Neuronal stem cell (in vitro differentiated cells): ENCODE data around the gene MAPK7.

Source experiments
- DNase-seq: peaks from one replicate; pipeline ENCODE4 v3.0.0-alpha.2; 2013; ENCODE audit warnings: low spot score
- H2AFZ ChIP-seq: one replicate; pipeline ENCODE4 v1.6.1; 2013; ENCODE audit warnings: mild to moderate bottlenecking, low read length, inconsistent platforms
- H2AK5ac ChIP-seq: 2 replicates; pipeline ENCODE4 v1.6.1; 2013; ENCODE audit warnings: low read depth, mild to moderate bottlenecking, inconsistent platforms, low read length, moderate library complexity, mixed read lengths
- H2BK120ac ChIP-seq: 2 replicates; pipeline ENCODE4 v1.6.1; 2013; ENCODE audit warnings: low read depth, mild to moderate bottlenecking, inconsistent platforms, low read length, moderate library complexity, mixed read lengths
- H2BK12ac ChIP-seq: one replicate; pipeline ENCODE4 v1.6.1; 2013; ENCODE audit warnings: low read length, inconsistent platforms
- H2BK15ac ChIP-seq: 2 replicates; pipeline ENCODE4 v1.6.1; 2013; ENCODE audit warnings: mild to moderate bottlenecking, low read length, inconsistent platforms, mixed read lengths
- H2BK5ac ChIP-seq: one replicate; pipeline ENCODE4 v1.6.1; 2013; ENCODE audit warnings: inconsistent platforms, mild to moderate bottlenecking, low read length, moderate library complexity
- H3K14ac ChIP-seq: one replicate; pipeline ENCODE4 v1.6.1; 2013; ENCODE audit warnings: low read length, inconsistent platforms
- H3K18ac ChIP-seq: 2 replicates; pipeline ENCODE4 v1.6.1; 2013; ENCODE audit warnings: low read length, inconsistent platforms
- H3K23ac ChIP-seq: 2 replicates; pipeline ENCODE4 v1.6.1; 2013; ENCODE audit warnings: low read depth, mild to moderate bottlenecking, mixed read lengths, low read length, inconsistent platforms; ENCODE audit not compliant: poor library complexity
- H3K27ac ChIP-seq: replicated peaks from 3 replicates; pipeline ENCODE4 v1.5.1; 2013; ENCODE audit warnings: low read length, inconsistent platforms
- H3K27me3 ChIP-seq, 3 experiments: 2 replicates each; pipeline ENCODE4 v1.6.1; 2013; ENCODE audit warnings: low read length in 3 of 3, mild to moderate bottlenecking in 2 of 3, inconsistent platforms in 1 of 3, low read depth in 1 of 3, mixed read lengths in 1 of 3, moderate library complexity in 1 of 3; ENCODE audit not compliant: control insufficient read depth in 3 of 3, insufficient read depth in 3 of 3
- H3K36me3 ChIP-seq, 2 donors: replicated peaks in 1 of 2; 2 replicates each; pipeline ENCODE4 v1.6.1; 2013; ENCODE audit warnings: low read length in 2 of 2; ENCODE audit not compliant: control insufficient read depth in 2 of 2, insufficient read depth in 2 of 2
- H3K4ac ChIP-seq: 2 replicates; pipeline ENCODE4 v1.6.1; 2013; ENCODE audit warnings: inconsistent platforms, mild to moderate bottlenecking, low read length, moderate library complexity
- H3K4me1 ChIP-seq, 2 donors: 1 replicate in 1 of 2; 2 replicates in 1 of 2; pipeline ENCODE4 v1.6.1; 2013; ENCODE audit warnings: low read length in 2 of 2, low read depth in 1 of 2; ENCODE audit not compliant: control insufficient read depth in 2 of 2, insufficient read depth in 1 of 2
- H3K4me2 ChIP-seq: one replicate; pipeline ENCODE4 v1.6.1; 2013; ENCODE audit warnings: mild to moderate bottlenecking, low read length, inconsistent platforms; ENCODE audit not compliant: insufficient read depth, poor library complexity, severe bottlenecking
- H3K4me3 ChIP-seq, 2 donors: 2 replicates each; pipeline ENCODE4 v1.5.1; 2013; ENCODE audit warnings: low read length in 2 of 2, mild to moderate bottlenecking in 2 of 2, inconsistent platforms in 1 of 2, moderate library complexity in 1 of 2
- H3K79me1 ChIP-seq: one replicate; pipeline ENCODE4 v1.6.1; 2013; ENCODE audit warnings: low read depth, mild to moderate bottlenecking, inconsistent platforms, low read length, moderate library complexity
- H3K9ac ChIP-seq: one replicate; pipeline ENCODE4 v1.6.1; 2013; ENCODE audit warnings: mild to moderate bottlenecking, low read depth, low read length, inconsistent platforms; ENCODE audit not compliant: poor library complexity
- H3K9me3 ChIP-seq, 2 donors: replicated peaks in 1 of 2; 2 replicates each; pipeline versions ENCODE3 to v1.6.1; 2013; ENCODE audit warnings: low read length in 2 of 2, mild to moderate bottlenecking in 2 of 2, inconsistent platforms in 1 of 2, low read depth in 1 of 2, mixed read lengths in 1 of 2, moderate library complexity in 1 of 2; ENCODE audit not compliant: control insufficient read depth in 2 of 2, insufficient read depth in 1 of 2
- H4K8ac ChIP-seq: one replicate; pipeline ENCODE4 v1.6.1; 2013; ENCODE audit warnings: low read depth, mild to moderate bottlenecking, inconsistent platforms, low read length, moderate library complexity
- H4K91ac ChIP-seq: one replicate; pipeline ENCODE4 v1.6.1; 2013; ENCODE audit warnings: low read length, low read depth, mild to moderate bottlenecking, inconsistent platforms; ENCODE audit not compliant: poor library complexity
- WGBS, 2 donors: extraction: QIAGEN DNeasy Blood & Tissue Kit; methylation state at CpG; one replicate each; pipeline ENCODE4 v1.1.7; 2013; ENCODE audit warnings: missing lambda C conversion rate in 2 of 2, mixed read lengths in 1 of 2; ENCODE audit not compliant: insufficient read length in 2 of 2, insufficient replicate concordance in 1 of 2; ENCODE audit errors: extremely low coverage in 2 of 2; 5-methylcytosine and 5-hydroxymethylcytosine counted together

The MAPK7 gene

GRCh38 chr17:19386051-19386929 is 8.0 kb downstream of the MAPK7 start:
- Histone ChIP-seq H2BK120ac (no peak overlapping the region), H3K4me1 (peaks cover 11 to 19% of the 10 kb centered on the region in 2 donors), H3K27me3 (peaks cover 0 to 16% (median 0%) of the 10 kb centered on the region in 3 experiments), H2BK5ac (no peak overlapping the region), H3K9ac (peak overlapping the region; percentile 73), H3K4me3 (no peak overlapping the region), H3K79me1 (peaks cover 4% of the 10 kb centered on the region), H3K4ac (no peak overlapping the region), H3K36me3 (peaks cover 33 to 45% of the 10 kb centered on the region in 2 donors), H2AK5ac (peak overlapping the region; percentile 41), H3K14ac (no peak overlapping the region), H2BK15ac (peak overlapping the region; percentile 13), H3K4me2 (no peak overlapping the region), H4K91ac (no peak overlapping the region), H2BK12ac (no peak overlapping the region), H3K27ac (no peak overlapping the region), H3K9me3 (no peaks in the 10 kb centered on the region), H2AFZ (peak overlapping the region; percentile 94), H3K18ac (peak overlapping the region; percentile 1), H4K8ac (no peak overlapping the region), H3K23ac (no peak overlapping the region)
- DNase-seq = no peak
- no CpG with 5 or more reads among the region's 20 CpGs for WGBS, 2 donors

GRCh38 chr17:19386974-19387920 is 8.9 kb downstream of the MAPK7 start, which contains the start of gene MFAP4:
MFAP4 (minus strand) TSS chr17:19387190; CDS start chr17:19387155, 35 bp downstream.
- no peak within 1 kb of the TSS for H3K27ac ChIP-seq
- no peak within 1 kb of the TSS for H3K4ac ChIP-seq
- H2AFZ ChIP-seq = peak within 1 kb of the TSS; percentile 94
- peaks cover 0 to 23% (median 0%) of the 10 kb centered on the region in 3 experiments for H3K27me3 ChIP-seq
- no peak within 1 kb of the TSS for H4K91ac ChIP-seq
- H2BK12ac ChIP-seq = peak within 1 kb of the TSS; percentile 8
- peak within 1 kb of the TSS; percentile 43 for H3K4me2 ChIP-seq
- H3K23ac ChIP-seq = peak within 1 kb of the TSS; percentile 31
- H3K18ac ChIP-seq = peak within 1 kb of the TSS; percentile 84
- no peak within 1 kb of the TSS for H2BK5ac ChIP-seq
- H3K4me3 ChIP-seq = peak within 1 kb of the TSS in 1 of 2 donors; percentile 18
- H3K79me1 ChIP-seq = peaks cover 2% of the 10 kb centered on the region
- peaks cover 30 to 35% of the 10 kb centered on the region in 2 donors for H3K36me3 ChIP-seq
- no peak within 1 kb of the TSS for H2BK120ac ChIP-seq
- H3K9ac ChIP-seq = peak within 1 kb of the TSS; percentile 73
- DNase-seq = no peak
- no CpG with 5 or more reads among the region's 22 CpGs for WGBS, 2 donors
- H4K8ac ChIP-seq = no peak within 1 kb of the TSS
- H3K14ac ChIP-seq = no peak within 1 kb of the TSS
- H2BK15ac ChIP-seq = peak within 1 kb of the TSS; percentile 13
- H3K9me3 ChIP-seq = no peaks in the 10 kb centered on the region
- H3K4me1 ChIP-seq = peaks cover 11 to 19% of the 10 kb centered on the region in 2 donors
- peak within 1 kb of the TSS; percentile 65 for H2AK5ac ChIP-seq

- H3K27ac ChIP-seq = no peak overlapping the region
- peaks cover 0 to 30% (median 0%) of the 10 kb centered on the region in 3 experiments for H3K27me3 ChIP-seq
- no peak overlapping the region for H3K18ac ChIP-seq
- no peak overlapping the region for H4K8ac ChIP-seq
- peak overlapping the region; percentile 8 for H2BK12ac ChIP-seq
- no peaks in the 10 kb centered on the region for H3K9me3 ChIP-seq
- no peak overlapping the region for H2BK120ac ChIP-seq
- no peak overlapping the region for H3K9ac ChIP-seq
- no peak overlapping the region for H3K4me3 ChIP-seq
- H3K4ac ChIP-seq = no peak overlapping the region
- no peak overlapping the region for H2BK5ac ChIP-seq
- peak overlapping the region; percentile 94 for H2AFZ ChIP-seq
- H3K36me3 ChIP-seq = peaks cover 22 to 27% of the 10 kb centered on the region in 2 donors
- no peaks in the 10 kb centered on the region for H3K79me1 ChIP-seq
- H3K23ac ChIP-seq = no peak overlapping the region
- H3K4me2 ChIP-seq = peak overlapping the region; percentile 43
- peak overlapping the region; percentile 65 for H2AK5ac ChIP-seq
- no peak overlapping the region for H3K14ac ChIP-seq
- WGBS, 2 donors = no CpG with 5 or more reads among the region's 2 CpGs
- DNase-seq = no peak
- H2BK15ac ChIP-seq = peak overlapping the region; percentile 6
- peaks cover 11 to 19% of the 10 kb centered on the region in 2 donors for H3K4me1 ChIP-seq
- no peak overlapping the region for H4K91ac ChIP-seq
Observed at GRCh38 chr17:19387921-19388521, 9.7 kb downstream of the MAPK7 start.
